PC-3 (cell line): ENCODE data around the gene ABCC8. TPM values are rescaled to one million over a fixed set of nuclear protein-coding genes. Genes with fewer than 3 reads are reported as not detected.

Source experiments
- ATAC-seq: fragments of 200-7000 bp; cut with Tn5 transposase; 2 replicates; pipeline ENCODE4 v1.9.1; 2020; ENCODE audit warnings: mild to moderate bottlenecking, moderate library complexity
- BruUV-seq: library from RNA; stranded (reverse); fragments of 400-500 nt; replicated peaks from 2 replicates; lab custom pipeline; 2021; lab: Mats Ljungman, UMichigan
- CTCF ChIA-PET: fragments of 300-600 bp; sonication (Branson Sonifier 250); formaldehyde crosslinking; loops from one replicate; lab custom pipeline; 2022; ENCODE audit warnings: antibody characterized with exemption; lab: Charles Lee
- POLR2A ChIA-PET: fragments of 300-600 bp; sonication (Branson Sonifier 250); formaldehyde crosslinking; loops from one replicate; lab custom pipeline; 2022; ENCODE audit warnings: antibody characterized with exemption; ENCODE audit not compliant: unreplicated experiment; lab: Charles Lee
- DNase-seq: peaks from one replicate; pipeline ENCODE4 v3.0.0-alpha.2; 2015
- H2AFZ ChIP-seq: fragments of 300-600 bp; sonication (generic); 2 replicates; pipeline ENCODE4 v1.6.0; 2016; ENCODE audit warnings: antibody characterized with exemption, low read length
- H3F3A ChIP-seq: fragments of 300-600 bp; sonication (generic); one replicate; pipeline ENCODE4 v1.6.0; 2017; ENCODE audit warnings: antibody characterized with exemption, low read length, control low read depth, mild to moderate bottlenecking; ENCODE audit not compliant: unreplicated experiment
- H3K27ac ChIP-seq: fragments of 300-600 bp; sonication (generic); 2 replicates; pipeline ENCODE4 v1.5.1; 2016; ENCODE audit warnings: mild to moderate bottlenecking, low read length
- H3K27me3 ChIP-seq: fragments of 300-600 bp; sonication (generic); 2 replicates; pipeline ENCODE4 v1.6.1; 2016; ENCODE audit warnings: low read length, mixed read lengths
- H3K36me3 ChIP-seq: fragments of 300-600 bp; sonication (generic); 2 replicates; pipeline ENCODE4 v1.6.1; 2016; ENCODE audit warnings: low read depth, mixed run types, low read length, mixed read lengths
- H3K4me1 ChIP-seq: fragments of 300-600 bp; sonication (generic); 2 replicates; pipeline ENCODE4 v1.5.1; 2016; ENCODE audit warnings: low read length; ENCODE audit not compliant: insufficient read depth
- H3K4me2 ChIP-seq: fragments of 300-600 bp; sonication (generic); 2 replicates; pipeline ENCODE4 v1.6.0; 2016; ENCODE audit warnings: low read length
- H3K4me3 ChIP-seq: fragments of 300-600 bp; sonication (generic); 2 replicates; pipeline ENCODE4 v1.5.1; 2016; ENCODE audit warnings: mild to moderate bottlenecking, low read length, mixed read lengths
- H3K79me2 ChIP-seq: fragments of 300-600 bp; sonication (generic); 2 replicates; pipeline ENCODE4 v1.6.1; 2017; ENCODE audit warnings: low read length, mixed read lengths
- H3K9ac ChIP-seq: fragments of 300-600 bp; sonication (generic); 2 replicates; pipeline ENCODE4 v1.6.0; 2016; ENCODE audit warnings: mild to moderate bottlenecking, low read length
- H3K9me2 ChIP-seq: fragments of 300-600 bp; sonication (generic); replicated peaks from 2 replicates; pipeline ENCODE4 v1.6.1; 2016; ENCODE audit warnings: mixed run types, low read length, mixed read lengths
- H3K9me3 ChIP-seq: fragments of 300-600 bp; sonication (generic); 2 replicates; pipeline ENCODE4 v1.6.1; 2016; ENCODE audit warnings: low read length, mixed read lengths
- H4K20me1 ChIP-seq: fragments of 300-600 bp; sonication (generic); 2 replicates; pipeline ENCODE4 v1.6.1; 2016; ENCODE audit warnings: low read length, mixed read lengths
- EZH2 ChIP-seq: fragments of 300-600 bp; sonication (generic); IDR thresholded peaks from one replicate; pipeline ENCODE4 v1.6.1; 2017; ENCODE audit warnings: antibody characterized with exemption, mild to moderate bottlenecking, low read length; ENCODE audit not compliant: unreplicated experiment
- EZH2phosphoT487 ChIP-seq: fragments of 300-600 bp; sonication (generic); IDR thresholded peaks from 2 replicates; pipeline ENCODE4 v1.6.1; 2018; ENCODE audit warnings: mild to moderate bottlenecking, antibody characterized with exemption, low read length, borderline replicate concordance
- intact Hi-C: fragments of 100-400 bp; cut with micrococcal nuclease; formaldehyde crosslinking; loops from 2 replicates; pipeline ENCODE4 v1.9.0; 2023
- total RNA-seq: library from RNA; depleted of rRNA; stranded (reverse); fragments of >200 nt; gene quantifications from 2 replicates; pipeline ENCODE4 v1.2.3, GENCODE V29; 2014
- TF ChIP-seq, protein P1 (sequence below): fragments of 300-600 bp; sonication (generic); conservative IDR thresholded peaks from 2 replicates; pipeline ENCODE4 v1.5.1; 2017; ENCODE audit warnings: antibody characterized with exemption, low read depth, mild to moderate bottlenecking, low read length

Gene ABCC8
- total RNA-seq, 1 experiment from 2014 or later = not detected

DNA sequence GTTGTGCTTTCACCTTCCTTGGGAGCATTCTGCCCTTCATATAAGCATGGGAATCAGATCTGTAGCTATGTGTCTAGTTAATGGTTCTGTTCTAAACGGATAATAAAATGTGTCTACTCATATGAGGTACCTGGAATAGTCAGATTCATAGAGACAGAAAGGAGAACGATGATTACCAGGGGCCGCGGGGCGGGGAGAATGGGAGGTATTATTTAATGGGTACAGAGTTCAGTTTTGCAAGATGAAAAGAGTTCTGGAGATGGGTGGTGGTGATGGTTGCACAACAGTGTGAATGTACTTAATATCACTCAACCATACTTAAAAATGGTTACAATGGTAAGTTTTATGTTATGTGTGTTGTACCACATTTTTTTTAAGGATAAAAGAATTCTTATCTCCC, 10.0 kb upstream of the ABCC8 start:
- Histone ChIP-seq H3K79me2 (no peaks in the 10 kb centered on the region), H3K4me3 (no peak overlapping the region), H4K20me1 (no peaks in the 10 kb centered on the region), H3K9me3 (no peaks in the 10 kb centered on the region), H3F3A (no peaks in the 10 kb centered on the region), H2AFZ (no peak overlapping the region), H3K4me1 (no peaks in the 10 kb centered on the region), H3K36me3 (no peaks in the 10 kb centered on the region), H3K27ac (no peak overlapping the region), H3K9me2 (no peaks in the 10 kb centered on the region), H3K27me3 (peaks cover 29% of the 10 kb centered on the region), H3K4me2 (no peak overlapping the region), H3K9ac (no peak overlapping the region)
- ATAC-seq (no peak), DNase-seq (no peak)
- no TSS peak for BruUV-seq
- ChIA-PET CTCF (no interaction called here), POLR2A (no interaction called here)
- TF ChIP-seq EZH2phosphoT487 (no peak), EZH2 (no peak)
- TF ChIP-seq, protein P1, sequence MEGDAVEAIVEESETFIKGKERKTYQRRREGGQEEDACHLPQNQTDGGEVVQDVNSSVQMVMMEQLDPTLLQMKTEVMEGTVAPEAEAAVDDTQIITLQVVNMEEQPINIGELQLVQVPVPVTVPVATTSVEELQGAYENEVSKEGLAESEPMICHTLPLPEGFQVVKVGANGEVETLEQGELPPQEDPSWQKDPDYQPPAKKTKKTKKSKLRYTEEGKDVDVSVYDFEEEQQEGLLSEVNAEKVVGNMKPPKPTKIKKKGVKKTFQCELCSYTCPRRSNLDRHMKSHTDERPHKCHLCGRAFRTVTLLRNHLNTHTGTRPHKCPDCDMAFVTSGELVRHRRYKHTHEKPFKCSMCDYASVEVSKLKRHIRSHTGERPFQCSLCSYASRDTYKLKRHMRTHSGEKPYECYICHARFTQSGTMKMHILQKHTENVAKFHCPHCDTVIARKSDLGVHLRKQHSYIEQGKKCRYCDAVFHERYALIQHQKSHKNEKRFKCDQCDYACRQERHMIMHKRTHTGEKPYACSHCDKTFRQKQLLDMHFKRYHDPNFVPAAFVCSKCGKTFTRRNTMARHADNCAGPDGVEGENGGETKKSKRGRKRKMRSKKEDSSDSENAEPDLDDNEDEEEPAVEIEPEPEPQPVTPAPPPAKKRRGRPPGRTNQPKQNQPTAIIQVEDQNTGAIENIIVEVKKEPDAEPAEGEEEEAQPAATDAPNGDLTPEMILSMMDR = no peak
- intact Hi-C loops = no loop called here

GRCh38 chr11:17483505-17483904, 6.9 kb upstream of the ABCC8 start:
- Histone ChIP-seq H3K36me3 (no peaks in the 10 kb centered on the region), H3K27me3 (peaks cover 12% of the 10 kb centered on the region), H3K9me3 (no peaks in the 10 kb centered on the region), H3K4me2 (no peak overlapping the region), H2AFZ (no peak overlapping the region), H3K9me2 (no peaks in the 10 kb centered on the region), H3K79me2 (no peaks in the 10 kb centered on the region), H3K27ac (no peak overlapping the region), H3K4me3 (no peak overlapping the region), H4K20me1 (no peaks in the 10 kb centered on the region), H3K9ac (no peak overlapping the region), H3K4me1 (no peaks in the 10 kb centered on the region), H3F3A (no peaks in the 10 kb centered on the region)
- no peak for DNase-seq
- TF ChIP-seq EZH2 = no peak
- no peak for TF ChIP-seq EZH2phosphoT487
- TF ChIP-seq, protein P1 = no peak
- POLR2A ChIA-PET = no interaction called here
- intact Hi-C loops = no loop called here
- no peak for ATAC-seq
- CTCF ChIA-PET = no interaction called here
- no TSS peak for BruUV-seq

- H4K20me1 ChIP-seq = no peaks in the 10 kb centered on the region
- H3K9me2 ChIP-seq = no peaks in the 10 kb centered on the region
- no TSS peak for BruUV-seq
- no peaks in the 10 kb centered on the region for H3K9me3 ChIP-seq
- H3K9ac ChIP-seq = no peak overlapping the region
- no peaks in the 10 kb centered on the region for H3K36me3 ChIP-seq
- CTCF ChIA-PET = no interaction called here
- TF ChIP-seq EZH2phosphoT487 (no peak), EZH2 (no peak)
- TF ChIP-seq, protein P1 = no peak
- H3K4me3 ChIP-seq = no peak overlapping the region
- no peaks in the 10 kb centered on the region for H3F3A ChIP-seq
- H2AFZ ChIP-seq = no peak overlapping the region
- H3K79me2 ChIP-seq = no peaks in the 10 kb centered on the region
- H3K4me2 ChIP-seq = no peak overlapping the region
- ATAC-seq = no peak
- intact Hi-C loops = no loop called here
- POLR2A ChIA-PET = no interaction called here
- no peak for DNase-seq
- no peaks in the 10 kb centered on the region for H3K4me1 ChIP-seq
- peaks cover 18% of the 10 kb centered on the region for H3K27me3 ChIP-seq
- no peak overlapping the region for H3K27ac ChIP-seq
These were observed 5.3 kb upstream of the ABCC8 start for GRCh38 chr11:17481905-17482304.
